ENCODE results near the gene DUSP14. TPM values are rescaled to one million over a fixed set of nuclear protein-coding genes. Genes with fewer than 3 reads are reported as not detected.

The DUSP14 gene
- total and polyA plus RNA-seq, 2 of the 13 experiments (the other 11 are each of a cell fraction or from before 2014, with no cell fraction given) = 33.5 to 39.8 TPM

DNA sequence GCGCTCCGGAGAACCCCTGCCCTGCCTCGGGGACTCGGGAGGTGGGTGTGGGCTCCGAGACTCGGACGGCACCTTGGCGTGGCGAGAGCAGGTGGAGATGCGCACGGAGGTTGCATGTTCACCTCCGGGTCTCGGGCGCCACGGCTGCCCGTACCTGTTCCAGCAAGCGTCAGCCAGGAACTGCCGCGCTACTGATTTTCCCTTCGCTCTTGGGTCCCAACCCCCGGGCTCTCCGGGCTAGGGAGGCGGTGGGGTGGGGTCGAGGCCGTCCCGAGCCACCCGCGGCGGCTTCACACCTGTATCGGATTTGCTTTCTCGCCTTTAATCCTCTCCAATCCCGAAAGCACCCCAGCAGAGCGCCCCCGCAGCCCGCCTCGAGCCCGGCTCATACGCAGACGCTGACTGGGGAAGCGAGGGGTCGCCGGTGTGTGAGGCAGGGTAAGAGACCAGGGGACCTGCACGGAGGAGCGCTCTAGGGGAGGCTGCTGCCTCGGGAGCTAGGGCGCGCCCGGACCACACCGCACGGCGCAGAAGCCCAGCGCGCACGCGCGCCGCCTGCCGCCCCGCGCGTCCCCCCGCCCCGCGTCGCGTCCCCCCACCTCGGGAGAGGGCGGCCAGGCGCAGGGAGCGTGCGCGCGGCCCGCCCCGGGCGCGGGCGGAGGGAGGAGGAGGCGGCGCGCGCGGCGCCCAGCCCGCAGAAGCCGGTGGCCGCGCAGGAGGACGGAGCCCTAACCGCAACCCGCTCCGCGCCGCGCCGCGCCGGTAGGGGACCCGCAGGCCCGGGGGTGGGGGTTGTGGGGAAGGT, at the start of gene DUSP14 (continued):
- TF ChIP-seq, protein P1, sequence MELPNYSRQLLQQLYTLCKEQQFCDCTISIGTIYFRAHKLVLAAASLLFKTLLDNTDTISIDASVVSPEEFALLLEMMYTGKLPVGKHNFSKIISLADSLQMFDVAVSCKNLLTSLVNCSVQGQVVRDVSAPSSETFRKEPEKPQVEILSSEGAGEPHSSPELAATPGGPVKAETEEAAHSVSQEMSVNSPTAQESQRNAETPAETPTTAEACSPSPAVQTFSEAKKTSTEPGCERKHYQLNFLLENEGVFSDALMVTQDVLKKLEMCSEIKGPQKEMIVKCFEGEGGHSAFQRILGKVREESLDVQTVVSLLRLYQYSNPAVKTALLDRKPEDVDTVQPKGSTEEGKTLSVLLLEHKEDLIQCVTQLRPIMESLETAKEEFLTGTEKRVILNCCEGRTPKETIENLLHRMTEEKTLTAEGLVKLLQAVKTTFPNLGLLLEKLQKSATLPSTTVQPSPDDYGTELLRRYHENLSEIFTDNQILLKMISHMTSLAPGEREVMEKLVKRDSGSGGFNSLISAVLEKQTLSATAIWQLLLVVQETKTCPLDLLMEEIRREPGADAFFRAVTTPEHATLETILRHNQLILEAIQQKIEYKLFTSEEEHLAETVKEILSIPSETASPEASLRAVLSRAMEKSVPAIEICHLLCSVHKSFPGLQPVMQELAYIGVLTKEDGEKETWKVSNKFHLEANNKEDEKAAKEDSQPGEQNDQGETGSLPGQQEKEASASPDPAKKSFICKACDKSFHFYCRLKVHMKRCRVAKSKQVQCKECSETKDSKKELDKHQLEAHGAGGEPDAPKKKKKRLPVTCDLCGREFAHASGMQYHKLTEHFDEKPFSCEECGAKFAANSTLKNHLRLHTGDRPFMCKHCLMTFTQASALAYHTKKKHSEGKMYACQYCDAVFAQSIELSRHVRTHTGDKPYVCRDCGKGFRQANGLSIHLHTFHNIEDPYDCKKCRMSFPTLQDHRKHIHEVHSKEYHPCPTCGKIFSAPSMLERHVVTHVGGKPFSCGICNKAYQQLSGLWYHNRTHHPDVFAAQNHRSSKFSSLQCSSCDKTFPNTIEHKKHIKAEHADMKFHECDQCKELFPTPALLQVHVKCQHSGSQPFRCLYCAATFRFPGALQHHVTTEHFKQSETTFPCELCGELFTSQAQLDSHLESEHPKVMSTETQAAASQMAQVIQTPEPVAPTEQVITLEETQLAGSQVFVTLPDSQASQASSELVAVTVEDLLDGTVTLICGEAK (IDR thresholded peaks at IDR 0.05) = no peak
- TF ChIP-seq, protein P1 (CRISPR knock-in tag; IDR thresholded peaks at IDR 0.05) = no peak
- TF ChIP-seq ZNF12 (CRISPR knock-in tag; IDR thresholded peaks at IDR 0.05) = no peak
- no peak for TF ChIP-seq SCMH1 (CRISPR knock-in tag; IDR thresholded peaks at IDR 0.05; ENCODE audit: borderline replicate concordance)
- peak; percentile 61 for TF ChIP-seq RBM39 (IDR thresholded peaks at IDR 0.05; ENCODE audit: low read depth, low read length, poor library complexity, severe bottlenecking)
- TF ChIP-seq ZNF816 (CRISPR knock-in tag; IDR thresholded peaks at IDR 0.05; ENCODE audit: borderline replicate concordance) = no peak
- TF ChIP-seq ZNF510 (CRISPR knock-in tag; IDR thresholded peaks at IDR 0.05; ENCODE audit: low read depth) = no peak
- TF ChIP-seq, protein P2, sequence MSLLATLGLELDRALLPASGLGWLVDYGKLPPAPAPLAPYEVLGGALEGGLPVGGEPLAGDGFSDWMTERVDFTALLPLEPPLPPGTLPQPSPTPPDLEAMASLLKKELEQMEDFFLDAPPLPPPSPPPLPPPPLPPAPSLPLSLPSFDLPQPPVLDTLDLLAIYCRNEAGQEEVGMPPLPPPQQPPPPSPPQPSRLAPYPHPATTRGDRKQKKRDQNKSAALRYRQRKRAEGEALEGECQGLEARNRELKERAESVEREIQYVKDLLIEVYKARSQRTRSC (CRISPR knock-in tag; IDR thresholded peaks at IDR 0.05; ENCODE audit: low read depth) = no peak
- TF ChIP-seq, protein P3, sequence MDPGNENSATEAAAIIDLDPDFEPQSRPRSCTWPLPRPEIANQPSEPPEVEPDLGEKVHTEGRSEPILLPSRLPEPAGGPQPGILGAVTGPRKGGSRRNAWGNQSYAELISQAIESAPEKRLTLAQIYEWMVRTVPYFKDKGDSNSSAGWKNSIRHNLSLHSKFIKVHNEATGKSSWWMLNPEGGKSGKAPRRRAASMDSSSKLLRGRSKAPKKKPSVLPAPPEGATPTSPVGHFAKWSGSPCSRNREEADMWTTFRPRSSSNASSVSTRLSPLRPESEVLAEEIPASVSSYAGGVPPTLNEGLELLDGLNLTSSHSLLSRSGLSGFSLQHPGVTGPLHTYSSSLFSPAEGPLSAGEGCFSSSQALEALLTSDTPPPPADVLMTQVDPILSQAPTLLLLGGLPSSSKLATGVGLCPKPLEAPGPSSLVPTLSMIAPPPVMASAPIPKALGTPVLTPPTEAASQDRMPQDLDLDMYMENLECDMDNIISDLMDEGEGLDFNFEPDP (CRISPR knock-in tag; conservative IDR thresholded peaks at IDR 0.05) = no peak
- TF ChIP-seq DR1 (CRISPR knock-in tag; IDR thresholded peaks at IDR 0.05) = no peak
- TF ChIP-seq, protein P4, sequence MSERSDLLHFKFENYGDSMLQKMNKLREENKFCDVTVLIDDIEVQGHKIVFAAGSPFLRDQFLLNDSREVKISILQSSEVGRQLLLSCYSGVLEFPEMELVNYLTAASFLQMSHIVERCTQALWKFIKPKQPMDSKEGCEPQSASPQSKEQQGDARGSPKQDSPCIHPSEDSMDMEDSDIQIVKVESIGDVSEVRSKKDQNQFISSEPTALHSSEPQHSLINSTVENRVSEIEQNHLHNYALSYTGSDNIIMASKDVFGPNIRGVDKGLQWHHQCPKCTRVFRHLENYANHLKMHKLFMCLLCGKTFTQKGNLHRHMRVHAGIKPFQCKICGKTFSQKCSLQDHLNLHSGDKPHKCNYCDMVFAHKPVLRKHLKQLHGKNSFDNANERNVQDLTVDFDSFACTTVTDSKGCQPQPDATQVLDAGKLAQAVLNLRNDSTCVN (CRISPR knock-in tag; IDR thresholded peaks at IDR 0.05; ENCODE audit: borderline replicate concordance) = 0 out of 2 replicates have a peak, but pooled peaks have one; percentile 45
- TF ChIP-seq ZNF530 (CRISPR knock-in tag; IDR thresholded peaks at IDR 0.05; ENCODE audit: low read depth) = no peak
- TF ChIP-seq ZIK1 (CRISPR knock-in tag; IDR thresholded peaks at IDR 0.05; ENCODE audit: borderline replicate concordance, low read depth) = no peak
- TF ChIP-seq, protein P5, sequence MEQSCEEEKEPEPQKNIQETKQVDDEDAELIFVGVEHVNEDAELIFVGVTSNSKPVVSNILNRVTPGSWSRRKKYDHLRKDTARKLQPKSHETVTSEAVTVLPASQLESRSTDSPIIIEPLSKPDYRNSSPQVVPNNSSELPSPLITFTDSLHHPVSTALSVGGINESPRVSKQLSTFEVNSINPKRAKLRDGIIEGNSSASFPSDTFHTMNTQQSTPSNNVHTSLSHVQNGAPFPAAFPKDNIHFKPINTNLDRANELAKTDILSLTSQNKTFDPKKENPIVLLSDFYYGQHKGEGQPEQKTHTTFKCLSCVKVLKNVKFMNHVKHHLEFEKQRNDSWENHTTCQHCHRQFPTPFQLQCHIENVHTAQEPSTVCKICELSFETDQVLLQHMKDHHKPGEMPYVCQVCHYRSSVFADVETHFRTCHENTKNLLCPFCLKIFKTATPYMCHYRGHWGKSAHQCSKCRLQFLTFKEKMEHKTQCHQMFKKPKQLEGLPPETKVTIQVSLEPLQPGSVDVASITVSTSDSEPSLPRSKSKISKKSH (CRISPR knock-in tag; IDR thresholded peaks at IDR 0.05; ENCODE audit: borderline replicate concordance) = no peak

Data from HepG2 (cell line).